Activated CD4-positive, alpha-beta T cell treated with anti-CD3 and anti-CD28 coated beads for 36 hours (primary cell): ENCODE measurements around the gene CCDC12. TPM values are rescaled to one million over a fixed set of nuclear protein-coding genes. Genes with fewer than 3 reads are reported as not detected.
A peak's percentile ranks its signal among the peaks of the same experiment; 100 is the strongest.

Source experiments
- ATAC-seq: fragments of 200-7000 bp; cut with Tn5 transposase; one replicate; pipeline ENCODE4 v1.10.0; 2021; ENCODE audit warnings: mild to moderate bottlenecking, moderate library complexity
- CTCF ChIA-PET: fragments of 350-600 bp; sonication (Branson Sonifier 250); formaldehyde crosslinking; loops from one replicate; lab custom pipeline; 2021; ENCODE audit warnings: antibody characterized with exemption; lab: Charles Lee
- POLR2A ChIA-PET: fragments of 350-600 bp; sonication (Branson Sonifier 250); formaldehyde crosslinking; loops from one replicate; lab custom pipeline; 2021; ENCODE audit warnings: antibody characterized with exemption, inconsistent platforms; lab: Charles Lee
- DNase-seq: peaks from one replicate; pipeline ENCODE4 v3.0.0-alpha.2; 2020
- H3K27ac Mint-ChIP-seq: one replicate; pipeline ENCODE4 v1.8.0; 2021; ENCODE audit warnings: mixed read lengths
- H3K27me3 Mint-ChIP-seq: one replicate; pipeline ENCODE4 v1.8.0; 2021; ENCODE audit warnings: mixed read lengths
- H3K36me3 Mint-ChIP-seq: one replicate; pipeline ENCODE4 v1.8.0; 2021; ENCODE audit warnings: low read depth, mixed read lengths
- H3K4me1 Mint-ChIP-seq: one replicate; pipeline ENCODE4 v1.8.0; 2021; ENCODE audit warnings: mixed read lengths
- H3K4me3 Mint-ChIP-seq: one replicate; pipeline ENCODE4 v1.8.0; 2021; ENCODE audit warnings: mild to moderate bottlenecking, moderate library complexity, mixed read lengths
- H3K9me3 Mint-ChIP-seq: one replicate; pipeline ENCODE4 v1.8.0; 2021; ENCODE audit warnings: low read depth, mixed read lengths
- intact Hi-C, 2 experiments: fragments of 100-400 bp; cut with DNase I in 1 of 2; cut with micrococcal nuclease in 1 of 2; formaldehyde crosslinking; loops; one replicate each; pipeline versions ENCODE4 v1.14.2 to v1.15.1; 2022 to 2024; cut with DNase I, micrococcal nuclease
- total RNA-seq, 2 experiments: library from RNA; stranded (reverse); gene quantifications; one replicate each; pipeline ENCODE4 v1.2.3, GENCODE V29; 2021

Gene CCDC12
- total RNA-seq, 2 experiments from 2014 or later, result 45.4 to 47.8 TPM

DNA sequence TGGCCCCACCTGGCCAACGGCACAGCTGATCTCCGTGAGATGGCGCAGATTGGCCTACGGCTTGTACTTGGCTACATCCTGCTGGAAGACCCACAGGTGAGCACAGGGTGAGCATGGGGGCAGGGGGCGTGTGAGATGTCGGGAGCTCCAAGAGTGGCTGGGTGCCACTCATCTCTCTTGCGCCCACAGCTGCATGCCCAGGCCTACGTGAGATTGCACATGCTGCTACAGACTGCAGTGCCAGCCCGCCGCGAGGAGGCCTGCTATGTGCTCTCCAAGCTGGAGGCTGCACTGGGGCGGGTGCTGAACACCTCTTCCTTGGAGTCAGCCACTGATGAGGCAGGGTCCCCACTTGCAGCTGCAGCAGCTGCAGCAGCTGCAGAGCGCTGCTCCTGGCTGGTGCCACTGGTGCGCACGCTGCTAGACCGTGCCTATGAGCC lies 25.2 kb upstream of the CCDC12 start:
- POLR2A ChIA-PET, result no interaction called here
- H3K36me3 Mint-ChIP-seq, result peaks cover 30% of the 10 kb centered on the region
- H3K4me3 Mint-ChIP-seq, result no peak overlapping the region
- ATAC-seq (no peak), DNase-seq (no peak)
- no peaks in the 10 kb centered on the region for H3K27me3 Mint-ChIP-seq
- H3K27ac Mint-ChIP-seq, result no peak overlapping the region
- CTCF ChIA-PET, result no interaction called here
- H3K4me1 Mint-ChIP-seq, result peaks cover 9% of the 10 kb centered on the region
- intact Hi-C loops, result no loop called here
- no peaks in the 10 kb centered on the region for H3K9me3 Mint-ChIP-seq

DNA sequence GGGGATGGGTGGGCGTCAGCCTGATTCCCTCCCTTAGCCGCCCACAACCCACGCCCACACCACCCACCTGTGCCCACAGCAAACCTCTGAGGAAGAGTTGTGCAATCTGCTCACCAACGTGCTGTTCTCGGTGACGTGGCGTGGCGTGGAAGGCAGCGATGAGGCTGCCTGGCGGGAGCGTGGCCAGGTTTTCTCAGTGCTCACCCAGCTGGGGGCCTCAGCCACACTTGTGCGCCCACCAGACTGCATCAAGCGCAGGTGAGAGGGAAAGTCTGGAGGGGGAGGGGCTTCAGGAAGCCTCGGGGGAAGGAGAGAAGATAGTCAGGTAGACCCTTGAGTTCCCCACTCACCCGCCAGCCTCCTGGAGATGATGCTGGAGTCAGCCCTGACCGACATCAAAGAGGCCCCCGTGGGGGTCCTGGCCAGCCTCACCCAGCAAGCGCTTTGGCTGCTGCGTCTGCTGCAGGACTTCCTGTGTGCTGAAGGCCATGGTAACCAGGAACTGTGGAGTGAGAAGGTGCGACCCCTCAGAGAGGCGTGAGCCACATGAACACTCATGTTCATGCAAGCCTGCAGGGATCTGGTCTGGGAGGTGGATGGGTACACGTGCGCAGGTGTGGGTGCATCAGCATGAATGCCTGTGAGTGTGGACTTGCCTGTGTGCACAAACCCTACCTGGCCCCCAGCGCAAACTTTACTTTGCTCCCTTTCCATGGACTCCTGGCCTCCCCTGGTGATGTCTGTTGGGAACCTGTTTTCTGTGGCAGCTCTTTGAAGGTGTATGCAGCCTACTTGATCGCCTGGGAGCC lies 24.6 kb upstream of the CCDC12 start:
- intact Hi-C loops, result no loop called here
- no peak for ATAC-seq
- no peak for DNase-seq
- Mint-ChIP-seq H3K4me1 (peaks cover 9% of the 10 kb centered on the region), H3K27me3 (no peaks in the 10 kb centered on the region), H3K27ac (no peak overlapping the region), H3K9me3 (no peaks in the 10 kb centered on the region), H3K4me3 (no peak overlapping the region), H3K36me3 (peaks cover 27% of the 10 kb centered on the region)
- ChIA-PET CTCF (no interaction called here), POLR2A (no interaction called here)

DNA sequence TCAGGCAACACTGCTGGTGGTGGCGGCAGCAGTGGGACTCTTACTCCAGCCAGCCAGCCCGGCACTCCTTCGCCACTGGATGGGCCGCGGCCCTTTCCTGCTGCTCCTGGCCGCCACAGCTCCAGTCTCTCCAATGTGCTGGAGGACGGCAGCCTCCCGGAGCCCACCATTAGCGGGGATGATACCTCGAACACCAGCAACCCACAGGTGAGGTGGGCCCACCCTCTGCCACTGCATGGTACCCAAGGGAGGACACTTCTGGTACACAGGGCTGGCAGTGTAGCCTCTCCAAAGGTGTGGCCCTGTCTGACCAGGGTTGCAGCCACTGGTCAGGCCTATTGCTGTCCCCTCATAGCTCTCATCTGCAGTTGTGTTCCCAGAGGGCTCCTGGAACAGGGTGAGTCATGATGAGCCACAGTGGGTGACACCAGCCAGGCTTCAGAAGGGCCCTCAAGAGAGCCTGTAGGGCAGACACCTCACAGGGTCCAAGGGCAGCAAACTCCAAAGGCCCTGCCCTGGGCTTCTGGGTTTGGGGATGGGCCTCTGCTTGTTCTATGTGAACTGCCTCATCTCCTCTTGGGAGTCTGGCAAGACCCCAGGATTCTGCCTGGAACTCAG lies 23.8 kb upstream of the CCDC12 start:
- Mint-ChIP-seq H3K27ac (no peak overlapping the region), H3K9me3 (no peaks in the 10 kb centered on the region), H3K27me3 (no peaks in the 10 kb centered on the region), H3K4me1 (peaks cover 9% of the 10 kb centered on the region), H3K4me3 (no peak overlapping the region), H3K36me3 (peaks cover 21% of the 10 kb centered on the region)
- intact Hi-C loops, result no loop called here
- ChIA-PET POLR2A (no interaction called here), CTCF (no interaction called here)
- ATAC-seq (peak; percentile 58), DNase-seq (no peak)

DNA sequence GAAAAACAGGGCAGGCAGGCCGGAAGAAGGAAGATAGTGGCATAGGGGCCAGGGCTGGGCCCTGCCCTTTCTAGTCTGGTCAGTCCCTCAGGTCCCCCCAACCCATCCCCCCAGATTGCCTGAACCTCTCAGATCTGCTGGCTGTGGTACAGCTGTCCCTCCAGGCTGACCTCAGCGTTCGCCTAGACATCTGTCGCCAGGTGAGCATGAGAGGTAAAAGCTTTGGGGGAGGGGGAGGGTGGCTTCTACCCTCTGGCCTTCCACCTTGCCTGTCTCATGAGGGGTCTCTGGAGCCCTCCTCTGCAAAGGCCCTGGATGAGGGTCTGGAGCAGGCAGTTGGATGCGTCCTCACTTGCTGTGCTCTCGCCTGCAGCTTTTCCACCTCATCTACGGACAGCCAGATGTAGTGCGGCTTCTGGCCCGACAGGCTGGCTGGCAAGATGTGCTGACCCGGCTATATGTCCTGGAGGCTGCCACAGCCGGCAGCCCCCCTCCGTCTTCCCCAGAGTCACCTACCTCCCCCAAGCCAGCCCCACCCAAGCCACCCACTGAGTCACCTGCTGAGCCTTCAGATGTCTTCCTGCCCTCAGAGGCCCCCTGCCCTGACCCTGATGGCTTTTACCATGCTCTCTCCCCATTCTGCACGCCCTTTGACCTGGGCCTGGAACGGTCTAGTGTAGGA lies 23.1 kb upstream of the CCDC12 start:
- DNase-seq (no peak), ATAC-seq (no peak)
- Mint-ChIP-seq H3K36me3 (peaks cover 22% of the 10 kb centered on the region), H3K27ac (no peak overlapping the region), H3K27me3 (no peaks in the 10 kb centered on the region), H3K4me3 (no peak overlapping the region), H3K4me1 (peaks cover 9% of the 10 kb centered on the region), H3K9me3 (no peaks in the 10 kb centered on the region)
- CTCF ChIA-PET, result interaction anchor here (1.1 kb wide), 1 partner anchor 32 kb away, joined by 3 read pairs; no protein-coding TSS in a partner anchor
- intact Hi-C loops, result loop anchor here in 1 of 2 experiments (2.0 kb wide), 1 partner anchor 75 kb away; no protein-coding TSS in a partner anchor
- POLR2A ChIA-PET, result no interaction called here

DNA sequence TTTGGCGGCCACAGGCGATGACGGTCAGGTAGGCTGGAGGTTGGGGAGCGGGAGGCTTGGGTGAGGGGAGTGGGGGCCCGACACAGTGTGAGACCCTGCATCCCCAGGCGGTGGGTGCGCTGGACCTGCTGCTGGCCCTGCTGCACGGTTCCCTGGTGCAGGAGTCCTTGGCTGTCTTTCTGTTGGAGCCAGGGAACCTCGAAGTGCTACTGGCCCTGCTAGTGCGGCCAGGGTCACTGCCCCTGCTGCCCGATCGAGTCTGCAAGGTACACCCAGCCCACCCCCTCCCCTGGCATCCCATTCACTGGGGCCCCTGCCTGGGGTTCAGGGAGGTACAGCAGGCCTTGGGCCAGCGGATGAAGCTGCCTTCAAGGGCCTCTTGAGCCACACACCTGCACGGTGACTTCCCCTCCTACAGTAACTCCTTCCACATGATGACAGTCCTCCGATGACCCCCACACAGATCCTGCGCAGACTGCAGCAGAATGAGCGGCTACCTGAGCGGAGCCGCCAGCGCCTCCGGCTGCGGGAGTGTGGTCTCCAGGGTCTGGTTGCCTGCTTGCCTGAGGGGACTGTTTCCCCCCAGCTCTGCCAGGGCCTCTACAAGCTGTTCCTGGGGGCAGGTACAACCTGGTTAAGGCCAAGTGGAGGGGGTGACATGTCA lies 22.4 kb upstream of the CCDC12 start:
- peaks cover 23% of the 10 kb centered on the region for H3K36me3 Mint-ChIP-seq
- intact Hi-C loops, result loop anchor here (1.0 to 2.0 kb wide), 3 partner anchors 74 to 133 kb away; no protein-coding TSS in a partner anchor
- no peak overlapping the region for H3K27ac Mint-ChIP-seq
- ATAC-seq, result no peak
- ChIA-PET POLR2A (no interaction called here), CTCF (interaction anchor here (0.5 to 1.7 kb wide), 7 partner anchors 14 to 459 kb away, joined by 3 to 7 read pairs (median 3); no protein-coding TSS in a partner anchor)
- peaks cover 9% of the 10 kb centered on the region for H3K4me1 Mint-ChIP-seq
- no peaks in the 10 kb centered on the region for H3K9me3 Mint-ChIP-seq
- DNase-seq, result no peak
- H3K4me3 Mint-ChIP-seq, result no peak overlapping the region
- no peaks in the 10 kb centered on the region for H3K27me3 Mint-ChIP-seq

DNA sequence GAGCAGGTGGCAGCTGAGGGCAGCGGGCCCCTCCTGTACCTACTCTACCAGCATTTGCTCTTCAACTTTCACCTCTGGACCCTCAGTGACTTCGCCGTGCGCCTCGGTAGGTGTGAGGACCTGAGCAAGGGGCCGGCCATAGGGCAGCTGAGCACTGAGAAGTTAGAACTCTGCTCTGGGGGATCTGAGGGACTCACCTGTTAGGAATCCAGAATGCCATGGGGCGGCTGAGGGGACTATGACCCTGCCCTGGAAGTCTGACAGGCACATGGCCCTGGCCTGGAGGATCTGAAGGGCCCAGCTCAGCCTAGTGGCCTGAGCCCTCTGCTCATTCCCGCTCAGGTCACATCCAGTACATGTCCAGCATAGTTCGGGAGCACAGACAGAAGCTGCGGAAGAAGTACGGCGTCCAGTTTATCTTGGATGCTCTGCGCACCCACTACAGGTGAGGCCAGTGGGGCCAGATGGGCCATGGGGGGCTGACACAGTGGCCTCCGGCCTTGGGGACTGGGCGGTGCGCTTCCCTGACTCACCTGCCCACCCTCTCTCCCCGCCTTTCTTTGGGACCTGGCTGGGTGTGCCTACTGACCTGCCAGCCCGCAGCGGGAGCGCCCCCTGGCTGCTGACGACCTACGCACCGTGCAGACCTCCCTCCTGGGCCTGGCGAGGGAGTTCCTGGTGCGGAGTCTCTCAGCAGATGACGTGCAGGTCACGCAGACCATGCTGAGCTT lies 21.7 kb upstream of the CCDC12 start:
- DNase-seq, result peak; percentile 88
- no peaks in the 10 kb centered on the region for H3K9me3 Mint-ChIP-seq
- H3K36me3 Mint-ChIP-seq, result peaks cover 17% of the 10 kb centered on the region
- no peaks in the 10 kb centered on the region for H3K27me3 Mint-ChIP-seq
- peaks cover 9% of the 10 kb centered on the region for H3K4me1 Mint-ChIP-seq
- ChIA-PET POLR2A (interaction anchor here (0.9 kb wide), 1 partner anchor 75 kb away, joined by 3 read pairs; no protein-coding TSS in a partner anchor), CTCF (interaction anchor here (0.5 to 1.7 kb wide), 12 partner anchors 13 to 892 kb away, joined by 3 to 7 read pairs (median 3); no protein-coding TSS in a partner anchor)
- ATAC-seq, result peak; percentile 84
- no peak overlapping the region for H3K4me3 Mint-ChIP-seq
- no peak overlapping the region for H3K27ac Mint-ChIP-seq
- intact Hi-C loops, result loop anchor here (1.0 to 2.0 kb wide), 3 partner anchors 73 to 132 kb away; no protein-coding TSS in a partner anchor

DNA sequence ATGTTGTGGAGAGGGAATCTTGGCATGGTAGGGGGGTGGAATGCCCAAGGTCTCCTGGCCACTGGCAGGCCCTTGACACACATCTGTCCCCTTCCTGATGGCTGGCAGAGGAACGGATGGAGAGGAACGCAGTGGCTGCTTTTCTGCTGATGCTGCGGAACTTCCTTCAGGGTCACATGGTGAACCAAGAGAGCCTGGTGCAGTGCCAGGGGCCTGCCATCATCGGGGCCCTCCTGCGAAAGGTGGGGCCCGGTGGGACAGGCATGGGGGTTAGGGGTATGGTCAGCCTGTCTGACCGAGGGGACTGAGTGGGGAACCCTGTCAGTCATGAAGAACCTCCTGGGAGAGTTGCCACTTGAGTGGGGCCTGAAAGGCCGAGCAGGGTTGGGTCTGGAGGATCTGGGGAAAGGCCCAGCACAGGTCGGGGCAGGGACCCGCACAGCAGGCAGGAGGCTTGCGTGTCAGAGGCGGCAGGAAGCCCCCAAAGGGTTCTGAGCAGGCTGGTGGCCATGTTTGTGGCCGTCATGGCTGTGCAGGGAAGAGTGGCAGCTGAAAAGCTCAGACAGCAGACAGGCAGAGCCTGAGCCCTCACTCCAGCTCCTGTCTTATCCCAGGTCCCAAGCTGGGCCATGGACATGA lies 21.0 kb upstream of the CCDC12 start:
- POLR2A ChIA-PET, result interaction anchor here (0.9 kb wide), 1 partner anchor 74 kb away, joined by 3 read pairs; no protein-coding TSS in a partner anchor
- no peak for DNase-seq
- intact Hi-C loops, result loop anchor here (1.0 to 2.0 kb wide), 3 partner anchors 73 to 131 kb away; no protein-coding TSS in a partner anchor
- Mint-ChIP-seq H3K4me1 (peaks cover 9% of the 10 kb centered on the region), H3K27ac (no peak overlapping the region), H3K27me3 (no peaks in the 10 kb centered on the region), H3K9me3 (no peaks in the 10 kb centered on the region), H3K36me3 (peaks cover 17% of the 10 kb centered on the region), H3K4me3 (no peak overlapping the region)
- CTCF ChIA-PET, result interaction anchor here (0.5 to 1.7 kb wide), 10 partner anchors 38 to 893 kb away, joined by 3 to 7 read pairs (median 4); no protein-coding TSS in a partner anchor
- ATAC-seq, result no peak

DNA sequence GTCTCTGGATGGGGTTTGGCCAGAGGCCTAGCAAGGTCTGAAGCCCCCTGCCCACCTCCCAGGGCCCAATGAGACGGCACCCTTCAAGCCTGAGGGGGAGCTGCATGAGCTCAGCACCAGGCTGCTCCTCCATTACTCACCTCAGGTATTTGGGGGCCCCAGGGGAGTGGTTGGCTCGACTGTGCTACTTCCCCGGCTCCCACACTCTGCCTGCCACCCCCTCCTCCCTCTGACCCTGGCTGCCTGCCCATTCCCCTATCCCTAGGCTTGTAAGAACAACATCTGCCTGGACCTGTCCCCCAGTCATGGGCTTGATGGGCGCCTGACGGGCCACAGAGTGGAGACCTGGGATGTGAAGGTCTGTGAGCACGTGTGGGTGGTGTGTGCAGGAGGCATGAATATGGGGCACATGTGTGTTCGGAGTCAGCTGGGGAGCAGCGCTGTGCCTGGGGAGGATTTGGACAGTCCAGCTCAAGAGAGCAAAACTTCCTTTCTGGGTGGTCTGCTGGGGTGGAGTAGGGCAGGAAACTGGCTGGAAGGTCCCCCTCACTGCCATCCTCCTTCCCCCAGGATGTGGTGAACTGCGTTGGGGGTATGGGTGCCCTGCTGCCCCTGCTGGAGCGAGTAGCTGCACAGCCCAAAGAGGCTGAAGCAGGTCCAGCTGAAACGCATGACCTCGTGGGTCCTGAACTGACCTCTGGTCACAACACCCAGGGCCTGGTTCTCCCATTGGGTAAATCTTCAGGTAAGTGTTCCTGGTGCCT lies 20.3 kb upstream of the CCDC12 start:
- Mint-ChIP-seq H3K27me3 (no peaks in the 10 kb centered on the region), H3K9me3 (no peaks in the 10 kb centered on the region), H3K4me3 (no peak overlapping the region), H3K27ac (peak overlapping the region; percentile 47), H3K36me3 (peaks cover 14% of the 10 kb centered on the region), H3K4me1 (peaks cover 9% of the 10 kb centered on the region)
- intact Hi-C loops, result no loop called here
- CTCF ChIA-PET, result interaction anchor here (1.3 to 1.6 kb wide), 2 partner anchors 38 to 49 kb away, joined by 5 read pairs; no protein-coding TSS in a partner anchor
- ATAC-seq, result no peak
- DNase-seq, result no peak
- POLR2A ChIA-PET, result no interaction called here

DNA sequence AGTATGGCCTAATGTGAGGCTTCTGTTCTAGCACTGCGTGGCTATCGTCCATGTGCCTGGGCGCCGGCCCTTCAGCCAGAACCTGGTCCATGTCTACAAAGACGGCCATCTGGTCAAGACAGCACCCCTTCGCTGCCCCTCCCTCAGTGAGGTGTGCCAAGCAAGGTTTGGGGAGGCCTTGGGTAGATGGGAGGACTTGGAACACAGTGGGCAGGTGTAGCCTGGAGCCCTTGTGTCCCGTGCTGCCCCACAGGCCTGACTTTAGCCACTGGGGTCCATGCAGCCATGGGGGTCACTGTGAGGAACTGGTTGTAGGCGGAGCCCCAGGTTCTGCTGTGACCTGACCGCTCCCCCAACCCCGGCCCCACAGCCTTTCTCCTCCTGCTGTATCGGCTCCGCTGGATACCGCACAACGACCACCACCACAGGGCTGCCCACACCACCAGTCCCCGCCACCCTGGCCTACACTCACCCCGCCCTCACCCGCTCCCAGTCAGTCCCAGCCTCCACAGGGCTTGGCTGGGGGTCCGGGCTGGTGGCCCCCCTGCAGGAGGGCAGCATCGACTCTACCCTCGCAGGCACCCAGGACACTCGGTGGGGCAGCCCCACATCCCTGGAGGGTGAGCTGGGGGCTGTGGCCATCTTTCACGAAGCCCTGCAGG lies 19.5 kb upstream of the CCDC12 start:
- H3K27me3 Mint-ChIP-seq, result no peaks in the 10 kb centered on the region
- no peaks in the 10 kb centered on the region for H3K9me3 Mint-ChIP-seq
- H3K4me3 Mint-ChIP-seq, result no peak overlapping the region
- DNase-seq (no peak), ATAC-seq (no peak)
- ChIA-PET POLR2A (no interaction called here), CTCF (interaction anchor here (0.6 kb wide), 1 partner anchor 13 kb away, joined by 3 read pairs; no protein-coding TSS in a partner anchor)
- H3K4me1 Mint-ChIP-seq, result peaks cover 9% of the 10 kb centered on the region
- intact Hi-C loops, result no loop called here
- H3K36me3 Mint-ChIP-seq, result peaks cover 14% of the 10 kb centered on the region
- no peak overlapping the region for H3K27ac Mint-ChIP-seq
